ENCODE measurements around the gene TIMM44. TPM values are rescaled to one million over a fixed set of nuclear protein-coding genes. Genes with fewer than 3 reads are reported as not detected.

Gene TIMM44
- total and polyA plus RNA-seq, 10 of the 15 experiments (the other 5 are each of a cell fraction or from before 2014, with no cell fraction given), result 6.6 to 90.7 (median 57.6) TPM

DNA sequence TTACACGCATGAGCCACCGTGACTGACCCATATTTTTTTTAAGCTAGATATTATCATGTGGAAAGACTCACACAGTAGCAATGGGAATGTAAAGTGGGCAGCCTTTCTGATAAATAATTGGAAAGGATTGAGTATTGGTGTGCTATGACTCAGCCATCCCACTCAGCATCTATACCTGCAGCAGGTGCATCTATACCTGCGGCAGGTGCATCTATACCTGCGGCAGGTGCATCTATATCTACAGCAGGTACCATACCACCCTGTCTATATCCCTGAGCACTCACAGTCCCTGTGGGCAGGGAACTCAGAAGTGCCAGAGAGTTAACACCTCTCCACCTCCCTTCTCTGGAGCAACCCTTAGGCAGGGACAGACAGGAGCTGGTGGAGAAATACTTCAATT is 60.4 kb downstream of the TIMM44 start (continued):
- TF ChIP-seq PAX5 (IDR thresholded peaks at IDR 0.05; ENCODE audit: borderline replicate concordance, low read depth, low read length), result no peak
- no peak for TF ChIP-seq ATF2 (IDR thresholded peaks at IDR 0.05; ENCODE audit: low read length)
- no peak for TF ChIP-seq SUZ12 (IDR thresholded peaks at IDR 0.05; ENCODE audit: unreplicated experiment)
- TF ChIP-seq ZNF622 (IDR thresholded peaks at IDR 0.05), result no peak
- TF ChIP-seq CREB1 (IDR thresholded peaks at IDR 0.05; ENCODE audit: low read depth), result no peak
- TF ChIP-seq CBX5 (IDR thresholded peaks at IDR 0.05; ENCODE audit: low read depth), result no peak
- TF ChIP-seq GATAD2B (conservative IDR thresholded peaks at IDR 0.05; ENCODE audit: low read depth), result no peak
- no peak for TF ChIP-seq IKZF2 (IDR thresholded peaks at IDR 0.05)
- no peak for TF ChIP-seq RELB (IDR thresholded peaks at IDR 0.05; ENCODE audit: low read depth)

- 72% methylated on average over 3 of the region's 3 CpGs for WGBS (ENCODE audit: insufficient coverage, insufficient replicate concordance, low lambda C conversion rate, missing lambda C conversion rate)
- H3K4me1 ChIP-seq (ENCODE audit: control insufficient read depth, insufficient read depth, low read length), result no peaks in the 10 kb centered on the region
- ChIA-PET POLR2A (interaction anchor here (0.6 kb wide), 1 partner anchor 161 kb away, joined by 7 read pairs; no protein-coding TSS in a partner anchor), RAD21 (ENCODE audit: unreplicated experiment) (interaction anchor here (1.4 kb wide), 1 partner anchor 39 kb away, joined by 8 read pairs; the partner anchor contains the start of gene SNAPC2), SMC1A (ENCODE audit: uncharacterized antibody, unreplicated experiment) (no interaction called here), CTCF (interaction anchor here (1.0 kb wide), 1 partner anchor 13 kb away, joined by 4 read pairs; no protein-coding TSS in a partner anchor)
- no peak overlapping the region for H3K4me3 ChIP-seq
- H3K9me3 ChIP-seq (replicated peaks; ENCODE audit: control insufficient read depth, insufficient read depth, low read length), result no peaks in the 10 kb centered on the region
- intact Hi-C loops (cut with micrococcal nuclease; ENCODE audit: unreplicated experiment), result no loop called here
- no peak overlapping the region for H3K27ac ChIP-seq (ENCODE audit: control insufficient read depth, insufficient read depth)
- TF ChIP-seq USF1 (IDR thresholded peaks at IDR 0.05; ENCODE audit: borderline replicate concordance, extremely low read length, insufficient read depth, low read depth, low read length) (no peak), BRCA1 (IDR thresholded peaks at IDR 0.05; ENCODE audit: low read depth, low read length) (no peak)
- DNase-seq (ENCODE audit: low read depth, low spot score) (no peak), FAIRE-seq (no peak), ATAC-seq (no peak)
- H3K27me3 ChIP-seq (replicated peaks in 1 of 2; ENCODE audit: control insufficient read depth in 2 of 2, insufficient read depth in 2 of 2, low read length in 1 of 2), result no peaks in the 10 kb centered on the region
- no peaks in the 10 kb centered on the region for H3K79me2 ChIP-seq (ENCODE audit: control insufficient read depth, insufficient read depth, low read length)
- no TSS peak for BruUV-seq (replicated peaks)
- in situ Hi-C loops (cut with MboI), result no loop called here
- H3K36me3 ChIP-seq (ENCODE audit: control insufficient read depth in 2 of 2, insufficient read depth in 2 of 2, low read length in 1 of 2), result no peaks in the 10 kb centered on the region
- H3K9ac ChIP-seq (ENCODE audit: control insufficient read depth, insufficient read depth, low read length), result no peak overlapping the region
- H4K20me1 ChIP-seq (ENCODE audit: control insufficient read depth, insufficient read depth), result no peaks in the 10 kb centered on the region
- H2AFZ ChIP-seq (ENCODE audit: control insufficient read depth, low read depth, low read length), result no peak overlapping the region
- H3K4me2 ChIP-seq (ENCODE audit: control insufficient read depth, insufficient read depth), result no peak overlapping the region
Observed at GRCh38 chr19:7881910-7882309, 61.6 kb downstream of the TIMM44 start.

Measured in GM12878 (cell line).